CD14-positive monocyte (primary cell): Measurements from ENCODE around the gene PDLIM7. TPM values are rescaled to one million over a fixed set of nuclear protein-coding genes. Genes with fewer than 3 reads are reported as not detected.

Experiments used
- DNase-seq, 3 donors: peaks; one replicate each; pipeline ENCODE4 v3.0.0-alpha.2; 2011 to 2022
- H2AFZ ChIP-seq: 2 replicates; pipeline ENCODE4 v1.6.0; 2012; ENCODE audit warnings: mild to moderate bottlenecking, low read depth, low read length, inconsistent platforms; ENCODE audit not compliant: insufficient read depth, poor library complexity, severe bottlenecking
- H3K27ac ChIP-seq, 2 donors: 1 replicate in 1 of 2; 2 replicates in 1 of 2; pipeline ENCODE4 v1.5.1; 2012 to 2013; ENCODE audit warnings: low read length in 2 of 2, control low read depth in 1 of 2, inconsistent platforms in 1 of 2, low read depth in 1 of 2, mild to moderate bottlenecking in 1 of 2
- H3K27me3 ChIP-seq, 2 donors: one replicate each; pipeline versions ENCODE4 v1.6.0 to v1.6.1; 2011 to 2013; ENCODE audit warnings: low read length in 2 of 2; ENCODE audit not compliant: control insufficient read depth in 2 of 2, insufficient read depth in 2 of 2
- H3K36me3 ChIP-seq, 2 donors: replicated peaks in 1 of 2; 1 replicate in 1 of 2; 2 replicates in 1 of 2; pipeline versions ENCODE4 v1.5.1 to v1.6.1; 2012 to 2013; ENCODE audit warnings: low read length in 2 of 2, control low read depth in 1 of 2, inconsistent platforms in 1 of 2, mild to moderate bottlenecking in 1 of 2; ENCODE audit not compliant: insufficient read depth in 2 of 2, control insufficient read depth in 1 of 2
- H3K4me1 ChIP-seq, 2 donors: 1 replicate in 1 of 2; 2 replicates in 1 of 2; pipeline versions ENCODE4 v1.5.1 to v1.6.1; 2012 to 2013; ENCODE audit warnings: low read length in 2 of 2, control low read depth in 1 of 2, inconsistent platforms in 1 of 2, mild to moderate bottlenecking in 1 of 2, moderate library complexity in 1 of 2; ENCODE audit not compliant: insufficient read depth in 2 of 2, control insufficient read depth in 1 of 2
- H3K4me2 ChIP-seq: replicated peaks from 2 replicates; pipeline ENCODE3; 2012; ENCODE audit warnings: low read length, moderate library complexity, mild to moderate bottlenecking; ENCODE audit not compliant: poor library complexity, severe bottlenecking; ENCODE audit errors: extremely low read depth
- H3K4me3 ChIP-seq, 3 experiments: fragments of 200-600 bp in 1 of 3; sonication (generic) in 1 of 3; replicated peaks in 1 of 3; 1 replicate in 2 of 3; 2 replicates in 1 of 3; pipeline ENCODE4 v1.5.1; 2011 to 2013; ENCODE audit warnings: low read length in 3 of 3, mild to moderate bottlenecking in 3 of 3, control low read depth in 2 of 3, low read depth in 2 of 3, inconsistent platforms in 1 of 3, moderate library complexity in 1 of 3
- H3K79me2 ChIP-seq: 2 replicates; pipeline ENCODE4 v1.6.0; 2012; ENCODE audit warnings: mild to moderate bottlenecking, control low read depth, inconsistent platforms, low read length, moderate library complexity; ENCODE audit not compliant: insufficient read depth
- H3K9ac ChIP-seq: 2 replicates; pipeline ENCODE4 v1.6.0; 2017; ENCODE audit warnings: low read length, mild to moderate bottlenecking; ENCODE audit not compliant: insufficient read depth, poor library complexity, severe bottlenecking
- H3K9me3 ChIP-seq, 2 donors: replicated peaks in 1 of 2; 1 replicate in 1 of 2; 2 replicates in 1 of 2; pipeline versions ENCODE4 v1.5.1 to v1.6.1; 2012 to 2013; ENCODE audit warnings: low read length in 2 of 2, control low read depth in 1 of 2; ENCODE audit not compliant: control insufficient read depth in 1 of 2, insufficient read depth in 1 of 2
- H4K20me1 ChIP-seq: 2 replicates; pipeline ENCODE4 v1.6.0; 2012; ENCODE audit warnings: mild to moderate bottlenecking, low read length, control low read depth, moderate library complexity; ENCODE audit not compliant: insufficient read depth
- H3K27ac Mint-ChIP-seq, 7 donors: one replicate each; pipeline ENCODE4 v1.8.0; 2020; ENCODE audit warnings: mild to moderate bottlenecking in 7 of 7, mixed read lengths in 7 of 7, moderate library complexity in 6 of 7, inconsistent platforms in 2 of 7
- H3K27me3 Mint-ChIP-seq, 3 donors: one replicate each; pipeline ENCODE4 v1.8.0; 2021 to 2022; ENCODE audit warnings: low read depth in 3 of 3, mild to moderate bottlenecking in 3 of 3, mixed read lengths in 3 of 3, moderate library complexity in 3 of 3, inconsistent platforms in 1 of 3
- H3K36me3 Mint-ChIP-seq, 2 donors: one replicate each; pipeline ENCODE4 v1.8.0; 2020; ENCODE audit warnings: mixed read lengths in 2 of 2, inconsistent platforms in 1 of 2, mild to moderate bottlenecking in 1 of 2
- H3K4me1 Mint-ChIP-seq: one replicate; pipeline ENCODE4 v1.8.0; 2020; ENCODE audit warnings: mild to moderate bottlenecking, mixed read lengths
- H3K4me3 Mint-ChIP-seq, 2 donors: one replicate each; pipeline ENCODE4 v1.8.0; 2020; ENCODE audit warnings: mild to moderate bottlenecking in 2 of 2, mixed read lengths in 2 of 2, moderate library complexity in 1 of 2
- H3K9me3 Mint-ChIP-seq, 7 donors: one replicate each; pipeline ENCODE4 v1.8.0; 2020 to 2022; ENCODE audit warnings: mixed read lengths in 7 of 7, mild to moderate bottlenecking in 6 of 7, moderate library complexity in 6 of 7, inconsistent platforms in 2 of 7
- WGBS: methylation state at CpG from one replicate; pipeline ENCODE4 v1.1.5; 2013; ENCODE audit warnings: missing lambda C conversion rate; ENCODE audit not compliant: insufficient coverage; 5-methylcytosine and 5-hydroxymethylcytosine counted together
- intact Hi-C, 2 donors: fragments of 100-400 bp; cut with micrococcal nuclease; formaldehyde crosslinking; loops; one replicate each; pipeline versions ENCODE4 v1.15.0 to v1.15.1; 2023
- polyA plus RNA-seq, 3 donors: library from polyadenylated mRNA; depleted of rRNA in 1 of 3; unstranded in 2 of 3; stranded (reverse) in 1 of 3; fragments of 300-500 nt in 2 of 3; fragments of >200 nt in 1 of 3; fragmentation: Illumina TruSeq in 2 of 3; gene quantifications; 1 replicate in 2 of 3; 2 replicates in 1 of 3; pipeline ENCODE4 v1.2.3, GENCODE V29; 2012 to 2021
- TF ChIP-seq, protein P1 (sequence below): fragments of 200-600 bp; IDR thresholded peaks from one replicate; pipeline ENCODE4 v1.8.0; 2022; ENCODE audit warnings: antibody characterized with exemption, mild to moderate bottlenecking

PDLIM7 gene
- polyA plus RNA-seq, 3 donors, result 21.6 to 126 (median 27.2) TPM

DNA sequence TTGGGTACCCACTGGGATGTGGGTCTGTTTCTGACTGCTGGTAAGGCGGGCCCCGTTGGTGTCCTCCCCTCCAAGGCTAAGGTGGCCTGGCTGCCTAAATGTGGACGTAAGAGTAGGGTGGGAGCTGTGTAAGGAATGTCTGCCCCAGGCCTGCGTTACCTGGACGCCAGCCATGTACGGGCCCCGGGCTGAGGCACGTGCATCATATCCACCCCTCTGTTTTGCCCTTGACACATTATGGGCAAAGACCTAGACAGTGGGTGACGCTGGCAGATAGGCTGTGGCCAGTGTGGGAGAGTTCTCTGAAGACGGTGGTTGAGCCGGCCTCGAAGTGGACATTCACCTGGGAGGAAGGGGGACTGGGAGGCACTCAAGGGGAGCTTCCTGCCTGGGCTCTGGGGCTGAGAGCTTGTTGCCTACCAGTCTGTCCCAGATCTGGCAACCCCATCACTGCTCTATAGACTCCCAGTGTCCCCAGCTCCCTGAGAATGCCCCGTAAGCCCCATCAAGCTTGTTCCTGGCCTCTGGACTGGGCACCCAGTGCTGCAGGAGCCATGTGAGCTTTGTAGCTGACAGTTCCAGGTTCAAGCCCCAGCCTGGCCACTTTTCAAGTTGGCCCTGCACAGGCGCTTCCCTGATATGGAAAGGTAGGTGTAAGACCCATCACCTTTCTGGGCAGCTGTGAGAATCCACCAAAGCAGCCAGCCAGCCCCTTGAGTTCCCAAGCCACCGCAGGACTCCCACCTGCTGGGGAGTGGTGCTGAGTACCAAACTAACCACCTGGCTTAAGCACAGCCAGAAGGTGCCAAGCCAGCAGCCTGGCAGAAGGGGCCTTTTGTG is 54.0 kb downstream of the PDLIM7 start:
- no peak for DNase-seq
- Histone ChIP-seq H3K9me3 (no peaks in the 10 kb centered on the region), H3K79me2 (no peaks in the 10 kb centered on the region), H3K27ac (no peak overlapping the region), H3K36me3 (peaks cover 48 to 55% of the 10 kb centered on the region in 2 donors), H3K4me3 (no peak overlapping the region), H3K4me1 (peaks cover 34 to 52% of the 10 kb centered on the region in 2 donors), H3K9ac (no peak overlapping the region), H2AFZ (no peak overlapping the region), H4K20me1 (peaks cover 90% of the 10 kb centered on the region), H3K4me2 (no peak overlapping the region), H3K27me3 (peaks cover 0 to 8% of the 10 kb centered on the region in 2 donors)
- intact Hi-C loops, result no loop called here
- WGBS, result 80% methylated on average over 4 of the region's 15 CpGs
- Mint-ChIP-seq H3K9me3 (peaks cover 0 to 3% (median 0%) of the 10 kb centered on the region in 7 donors), H3K27ac (peak overlapping the region in 1 of 7 donors; percentile 23), H3K27me3 (peaks cover 13 to 19% (median 13%) of the 10 kb centered on the region in 3 donors), H3K36me3 (peaks cover 45 to 49% of the 10 kb centered on the region in 2 donors), H3K4me1 (peaks cover 39% of the 10 kb centered on the region), H3K4me3 (no peak overlapping the region)
- TF ChIP-seq, protein P1, sequence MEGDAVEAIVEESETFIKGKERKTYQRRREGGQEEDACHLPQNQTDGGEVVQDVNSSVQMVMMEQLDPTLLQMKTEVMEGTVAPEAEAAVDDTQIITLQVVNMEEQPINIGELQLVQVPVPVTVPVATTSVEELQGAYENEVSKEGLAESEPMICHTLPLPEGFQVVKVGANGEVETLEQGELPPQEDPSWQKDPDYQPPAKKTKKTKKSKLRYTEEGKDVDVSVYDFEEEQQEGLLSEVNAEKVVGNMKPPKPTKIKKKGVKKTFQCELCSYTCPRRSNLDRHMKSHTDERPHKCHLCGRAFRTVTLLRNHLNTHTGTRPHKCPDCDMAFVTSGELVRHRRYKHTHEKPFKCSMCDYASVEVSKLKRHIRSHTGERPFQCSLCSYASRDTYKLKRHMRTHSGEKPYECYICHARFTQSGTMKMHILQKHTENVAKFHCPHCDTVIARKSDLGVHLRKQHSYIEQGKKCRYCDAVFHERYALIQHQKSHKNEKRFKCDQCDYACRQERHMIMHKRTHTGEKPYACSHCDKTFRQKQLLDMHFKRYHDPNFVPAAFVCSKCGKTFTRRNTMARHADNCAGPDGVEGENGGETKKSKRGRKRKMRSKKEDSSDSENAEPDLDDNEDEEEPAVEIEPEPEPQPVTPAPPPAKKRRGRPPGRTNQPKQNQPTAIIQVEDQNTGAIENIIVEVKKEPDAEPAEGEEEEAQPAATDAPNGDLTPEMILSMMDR, result no peak

DNA sequence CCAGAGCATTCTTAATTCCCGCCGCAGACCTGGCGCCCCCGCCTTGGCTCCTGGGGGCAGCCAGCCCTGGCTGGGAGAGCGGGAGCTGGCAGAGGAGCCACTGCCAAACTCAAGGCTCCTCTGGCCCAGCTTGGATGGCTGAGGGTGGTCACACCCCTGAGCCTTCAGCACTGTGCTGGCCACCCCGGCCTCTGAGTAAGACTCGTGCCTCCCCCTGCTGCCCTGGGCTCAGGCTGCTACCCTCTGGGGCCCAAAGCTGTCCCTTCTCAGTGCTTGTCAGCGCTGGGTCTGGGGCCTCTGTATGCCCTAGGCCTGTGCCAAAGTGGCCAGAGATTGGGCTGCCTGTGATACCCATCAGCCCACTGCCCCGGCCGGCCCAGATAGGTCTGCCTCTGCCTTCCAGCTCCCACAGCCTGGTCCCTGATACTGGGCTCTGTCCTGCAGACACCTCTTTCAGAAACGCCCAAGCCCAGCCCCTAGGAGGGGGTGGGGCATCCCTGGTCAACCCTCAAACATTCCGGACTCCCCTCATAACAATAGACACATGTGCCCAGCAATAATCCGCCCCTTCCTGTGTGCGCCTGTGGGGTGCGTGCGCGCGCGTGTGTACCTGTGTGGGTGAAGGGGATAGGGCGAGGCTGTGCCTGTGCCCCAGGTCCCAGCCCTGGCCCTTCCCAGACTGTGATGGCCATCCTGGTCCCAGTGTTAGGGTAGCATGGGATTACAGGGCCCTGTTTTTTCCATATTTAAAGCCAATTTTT is 55.2 kb downstream of the PDLIM7 start:
- TF ChIP-seq, protein P1, result no peak
- no peak overlapping the region for H3K4me3 Mint-ChIP-seq
- no peaks in the 10 kb centered on the region for H3K79me2 ChIP-seq
- peaks cover 57 to 66% of the 10 kb centered on the region in 2 donors for H3K36me3 ChIP-seq
- no peaks in the 10 kb centered on the region for H3K27me3 ChIP-seq
- H3K9ac ChIP-seq, result no peak overlapping the region
- peaks cover 32% of the 10 kb centered on the region for H3K4me1 Mint-ChIP-seq
- H4K20me1 ChIP-seq, result peaks cover 92% of the 10 kb centered on the region
- peaks cover 0 to 3% (median 0%) of the 10 kb centered on the region in 7 donors for H3K9me3 Mint-ChIP-seq
- peaks cover 7 to 10% (median 8%) of the 10 kb centered on the region in 3 donors for H3K27me3 Mint-ChIP-seq
- no peak overlapping the region for H3K4me3 ChIP-seq
- H3K9me3 ChIP-seq, result no peaks in the 10 kb centered on the region
- no peak for DNase-seq
- no peak overlapping the region for H3K4me2 ChIP-seq
- H3K27ac ChIP-seq, result no peak overlapping the region
- 94% methylated on average over 11 of the region's 20 CpGs for WGBS
- peaks cover 23 to 41% of the 10 kb centered on the region in 2 donors for H3K4me1 ChIP-seq
- H2AFZ ChIP-seq, result no peak overlapping the region
- H3K36me3 Mint-ChIP-seq, result peaks cover 54 to 61% of the 10 kb centered on the region in 2 donors
- intact Hi-C loops, result no loop called here
- H3K27ac Mint-ChIP-seq, result peak overlapping the region in 1 of 7 donors; percentile 43
